Measurements from ENCODE around the gene CHST9.

DNA sequence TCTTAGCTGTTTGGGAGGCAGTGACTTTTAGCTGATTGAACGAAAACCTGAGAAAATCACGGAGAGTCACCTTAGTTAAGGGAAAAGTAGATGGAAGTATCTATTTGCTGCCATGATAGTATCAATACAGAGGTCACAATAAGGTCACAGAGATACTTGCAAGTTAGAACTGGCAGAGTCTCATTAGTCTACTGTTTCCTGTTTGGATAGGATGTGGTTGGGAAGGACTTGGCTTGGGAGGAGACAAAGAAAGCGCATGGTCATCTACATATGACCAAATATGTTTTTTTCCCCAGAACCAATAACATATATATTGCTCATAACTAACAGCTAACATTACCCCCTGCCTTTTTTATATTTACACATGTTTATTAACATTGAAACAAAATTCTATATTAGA, 241.2 kb downstream of the CHST9 start:
- TF ChIP-seq, protein P1, sequence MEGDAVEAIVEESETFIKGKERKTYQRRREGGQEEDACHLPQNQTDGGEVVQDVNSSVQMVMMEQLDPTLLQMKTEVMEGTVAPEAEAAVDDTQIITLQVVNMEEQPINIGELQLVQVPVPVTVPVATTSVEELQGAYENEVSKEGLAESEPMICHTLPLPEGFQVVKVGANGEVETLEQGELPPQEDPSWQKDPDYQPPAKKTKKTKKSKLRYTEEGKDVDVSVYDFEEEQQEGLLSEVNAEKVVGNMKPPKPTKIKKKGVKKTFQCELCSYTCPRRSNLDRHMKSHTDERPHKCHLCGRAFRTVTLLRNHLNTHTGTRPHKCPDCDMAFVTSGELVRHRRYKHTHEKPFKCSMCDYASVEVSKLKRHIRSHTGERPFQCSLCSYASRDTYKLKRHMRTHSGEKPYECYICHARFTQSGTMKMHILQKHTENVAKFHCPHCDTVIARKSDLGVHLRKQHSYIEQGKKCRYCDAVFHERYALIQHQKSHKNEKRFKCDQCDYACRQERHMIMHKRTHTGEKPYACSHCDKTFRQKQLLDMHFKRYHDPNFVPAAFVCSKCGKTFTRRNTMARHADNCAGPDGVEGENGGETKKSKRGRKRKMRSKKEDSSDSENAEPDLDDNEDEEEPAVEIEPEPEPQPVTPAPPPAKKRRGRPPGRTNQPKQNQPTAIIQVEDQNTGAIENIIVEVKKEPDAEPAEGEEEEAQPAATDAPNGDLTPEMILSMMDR (IDR thresholded peaks at IDR 0.05; ENCODE audit: low read depth, low read length), result no peak
- TF ChIP-seq EZH2phosphoT487 (IDR thresholded peaks at IDR 0.05; ENCODE audit: low read depth), result no peak

All from OCI-LY3 (cell line).